ENCODE data around the gene TSSK3.

DNA sequence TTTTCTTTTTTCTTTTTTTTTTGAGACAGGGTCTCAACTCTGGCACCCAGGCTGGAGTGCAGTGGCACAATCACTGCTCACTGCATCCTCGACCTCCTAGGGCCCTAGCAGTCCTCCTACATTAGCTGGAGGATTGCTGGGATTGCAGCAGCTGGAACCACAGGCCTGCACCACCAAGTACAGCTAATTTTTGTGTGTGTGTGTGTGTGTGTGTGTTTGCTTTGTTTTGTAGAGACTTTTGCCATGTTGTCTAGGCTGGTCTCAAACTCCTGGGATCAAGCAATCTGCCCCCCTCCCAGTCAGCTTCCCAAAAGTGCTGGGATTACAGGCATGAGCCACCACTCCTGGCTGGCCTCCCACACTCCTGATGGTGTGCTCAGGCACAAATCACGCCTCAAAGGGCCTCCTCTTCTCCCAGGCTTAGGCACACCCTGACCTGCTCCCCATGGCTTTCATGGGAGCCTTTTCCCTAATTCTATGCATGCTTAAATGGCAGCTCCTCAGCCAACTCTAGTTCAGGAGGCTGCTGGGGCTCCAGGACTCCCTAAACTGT, 9.4 kb upstream of the TSSK3 start:
- TF ChIP-seq, protein P1, sequence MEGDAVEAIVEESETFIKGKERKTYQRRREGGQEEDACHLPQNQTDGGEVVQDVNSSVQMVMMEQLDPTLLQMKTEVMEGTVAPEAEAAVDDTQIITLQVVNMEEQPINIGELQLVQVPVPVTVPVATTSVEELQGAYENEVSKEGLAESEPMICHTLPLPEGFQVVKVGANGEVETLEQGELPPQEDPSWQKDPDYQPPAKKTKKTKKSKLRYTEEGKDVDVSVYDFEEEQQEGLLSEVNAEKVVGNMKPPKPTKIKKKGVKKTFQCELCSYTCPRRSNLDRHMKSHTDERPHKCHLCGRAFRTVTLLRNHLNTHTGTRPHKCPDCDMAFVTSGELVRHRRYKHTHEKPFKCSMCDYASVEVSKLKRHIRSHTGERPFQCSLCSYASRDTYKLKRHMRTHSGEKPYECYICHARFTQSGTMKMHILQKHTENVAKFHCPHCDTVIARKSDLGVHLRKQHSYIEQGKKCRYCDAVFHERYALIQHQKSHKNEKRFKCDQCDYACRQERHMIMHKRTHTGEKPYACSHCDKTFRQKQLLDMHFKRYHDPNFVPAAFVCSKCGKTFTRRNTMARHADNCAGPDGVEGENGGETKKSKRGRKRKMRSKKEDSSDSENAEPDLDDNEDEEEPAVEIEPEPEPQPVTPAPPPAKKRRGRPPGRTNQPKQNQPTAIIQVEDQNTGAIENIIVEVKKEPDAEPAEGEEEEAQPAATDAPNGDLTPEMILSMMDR (IDR thresholded peaks at IDR 0.05; ENCODE audit: low read depth, low read length, missing input control) = no peak
- TF ChIP-seq JUND (IDR thresholded peaks at IDR 0.05) (no peak), RAD21 (IDR thresholded peaks at IDR 0.05) (no peak), SP1 (IDR thresholded peaks at IDR 0.05) (no peak), HNF4G (IDR thresholded peaks at IDR 0.05) (no peak)
- TF ChIP-seq, protein P2, sequence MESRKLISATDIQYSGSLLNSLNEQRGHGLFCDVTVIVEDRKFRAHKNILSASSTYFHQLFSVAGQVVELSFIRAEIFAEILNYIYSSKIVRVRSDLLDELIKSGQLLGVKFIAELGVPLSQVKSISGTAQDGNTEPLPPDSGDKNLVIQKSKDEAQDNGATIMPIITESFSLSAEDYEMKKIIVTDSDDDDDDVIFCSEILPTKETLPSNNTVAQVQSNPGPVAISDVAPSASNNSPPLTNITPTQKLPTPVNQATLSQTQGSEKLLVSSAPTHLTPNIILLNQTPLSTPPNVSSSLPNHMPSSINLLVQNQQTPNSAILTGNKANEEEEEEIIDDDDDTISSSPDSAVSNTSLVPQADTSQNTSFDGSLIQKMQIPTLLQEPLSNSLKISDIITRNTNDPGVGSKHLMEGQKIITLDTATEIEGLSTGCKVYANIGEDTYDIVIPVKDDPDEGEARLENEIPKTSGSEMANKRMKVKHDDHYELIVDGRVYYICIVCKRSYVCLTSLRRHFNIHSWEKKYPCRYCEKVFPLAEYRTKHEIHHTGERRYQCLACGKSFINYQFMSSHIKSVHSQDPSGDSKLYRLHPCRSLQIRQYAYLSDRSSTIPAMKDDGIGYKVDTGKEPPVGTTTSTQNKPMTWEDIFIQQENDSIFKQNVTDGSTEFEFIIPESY (IDR thresholded peaks at IDR 0.05) = no peak
- TF ChIP-seq, protein P3, sequence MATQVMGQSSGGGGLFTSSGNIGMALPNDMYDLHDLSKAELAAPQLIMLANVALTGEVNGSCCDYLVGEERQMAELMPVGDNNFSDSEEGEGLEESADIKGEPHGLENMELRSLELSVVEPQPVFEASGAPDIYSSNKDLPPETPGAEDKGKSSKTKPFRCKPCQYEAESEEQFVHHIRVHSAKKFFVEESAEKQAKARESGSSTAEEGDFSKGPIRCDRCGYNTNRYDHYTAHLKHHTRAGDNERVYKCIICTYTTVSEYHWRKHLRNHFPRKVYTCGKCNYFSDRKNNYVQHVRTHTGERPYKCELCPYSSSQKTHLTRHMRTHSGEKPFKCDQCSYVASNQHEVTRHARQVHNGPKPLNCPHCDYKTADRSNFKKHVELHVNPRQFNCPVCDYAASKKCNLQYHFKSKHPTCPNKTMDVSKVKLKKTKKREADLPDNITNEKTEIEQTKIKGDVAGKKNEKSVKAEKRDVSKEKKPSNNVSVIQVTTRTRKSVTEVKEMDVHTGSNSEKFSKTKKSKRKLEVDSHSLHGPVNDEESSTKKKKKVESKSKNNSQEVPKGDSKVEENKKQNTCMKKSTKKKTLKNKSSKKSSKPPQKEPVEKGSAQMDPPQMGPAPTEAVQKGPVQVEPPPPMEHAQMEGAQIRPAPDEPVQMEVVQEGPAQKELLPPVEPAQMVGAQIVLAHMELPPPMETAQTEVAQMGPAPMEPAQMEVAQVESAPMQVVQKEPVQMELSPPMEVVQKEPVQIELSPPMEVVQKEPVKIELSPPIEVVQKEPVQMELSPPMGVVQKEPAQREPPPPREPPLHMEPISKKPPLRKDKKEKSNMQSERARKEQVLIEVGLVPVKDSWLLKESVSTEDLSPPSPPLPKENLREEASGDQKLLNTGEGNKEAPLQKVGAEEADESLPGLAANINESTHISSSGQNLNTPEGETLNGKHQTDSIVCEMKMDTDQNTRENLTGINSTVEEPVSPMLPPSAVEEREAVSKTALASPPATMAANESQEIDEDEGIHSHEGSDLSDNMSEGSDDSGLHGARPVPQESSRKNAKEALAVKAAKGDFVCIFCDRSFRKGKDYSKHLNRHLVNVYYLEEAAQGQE (IDR thresholded peaks at IDR 0.05) = no peak
